B cell (primary cell): ENCODE data around the gene DACT1. TPM values are rescaled to one million over a fixed set of nuclear protein-coding genes. Genes with fewer than 3 reads are reported as not detected.

Experiments
- ATAC-seq: fragments of 200-7000 bp; cut with Tn5 transposase; one replicate; pipeline ENCODE4 v1.10.0; 2021; ENCODE audit warnings: low read depth, mild to moderate bottlenecking, moderate number of reproducible peaks, moderate library complexity
- CTCF ChIA-PET: fragments of 350-600 bp; sonication (Branson Sonifier 250); formaldehyde crosslinking; loops from one replicate; lab custom pipeline; 2021; ENCODE audit warnings: antibody characterized with exemption, inconsistent platforms; lab: Charles Lee
- POLR2A ChIA-PET: fragments of 350-600 bp; sonication (Branson Sonifier 250); formaldehyde crosslinking; loops from one replicate; lab custom pipeline; 2021; ENCODE audit warnings: antibody characterized with exemption; lab: Charles Lee
- DNase-seq: peaks from one replicate; pipeline ENCODE4 v3.0.0; 2013
- H2AFZ ChIP-seq: 2 replicates; pipeline ENCODE4 v1.6.1; 2012; ENCODE audit warnings: mild to moderate bottlenecking, low read depth, low read length; ENCODE audit not compliant: insufficient read depth, poor library complexity, severe bottlenecking
- H3K27ac ChIP-seq, 2 donors: 1 replicate in 1 of 2; 2 replicates in 1 of 2; pipeline ENCODE4 v1.5.1; 2012 to 2013; ENCODE audit warnings: low read length in 2 of 2, mild to moderate bottlenecking in 2 of 2, moderate library complexity in 1 of 2
- H3K27me3 ChIP-seq, 4 experiments: fragments of 200-600 bp in 1 of 4; sonication (generic) in 1 of 4; replicated peaks in 1 of 4; 1 replicate in 2 of 4; 2 replicates in 2 of 4; pipeline versions ENCODE4 v1.6.1 to v1.7.0; 2013 to 2016; ENCODE audit warnings: low read length in 3 of 4, mild to moderate bottlenecking in 2 of 4, mixed read lengths in 1 of 4, moderate library complexity in 1 of 4; ENCODE audit not compliant: insufficient read depth in 4 of 4, control insufficient read depth in 3 of 4; ENCODE audit errors: control extremely low read depth in 1 of 4
- H3K36me3 ChIP-seq, 2 experiments: replicated peaks in 1 of 2; 1 replicate in 1 of 2; 2 replicates in 1 of 2; pipeline versions ENCODE4 v1.6.1 to v1.7.1; 2013; ENCODE audit warnings: low read length in 1 of 2; ENCODE audit not compliant: insufficient read depth in 2 of 2, control insufficient read depth in 1 of 2; ENCODE audit errors: control extremely low read depth in 1 of 2, extremely low read depth in 1 of 2
- H3K4me1 ChIP-seq, 2 donors: fragments of 200-600 bp in 1 of 2; sonication (generic) in 1 of 2; 1 replicate in 1 of 2; 2 replicates in 1 of 2; pipeline versions ENCODE4 v1.5.1 to v1.6.1; 2013 to 2017; ENCODE audit warnings: low read length in 2 of 2; ENCODE audit not compliant: control insufficient read depth in 2 of 2, insufficient read depth in 2 of 2
- H3K4me2 ChIP-seq: replicated peaks from 2 replicates; pipeline ENCODE3; 2012; ENCODE audit warnings: mild to moderate bottlenecking, low read depth, low read length; ENCODE audit not compliant: poor library complexity, severe bottlenecking
- H3K4me3 ChIP-seq, 5 experiments: fragments of 200-600 bp in 1 of 5; sonication (generic) in 1 of 5; 1 replicate in 3 of 5; 2 replicates in 2 of 5; pipeline versions ENCODE4 v1.5.1 to v1.7.0; 2011 to 2016; ENCODE audit warnings: low read length in 4 of 5, mild to moderate bottlenecking in 4 of 5, low read depth in 2 of 5, control low read depth in 1 of 5, moderate library complexity in 1 of 5; ENCODE audit not compliant: insufficient read depth in 1 of 5; ENCODE audit errors: control extremely low read depth in 1 of 5, extremely low read depth in 1 of 5
- H3K79me2 ChIP-seq: fragments of 200-600 bp; sonication (generic); one replicate; pipeline ENCODE4 v1.6.0; 2016; ENCODE audit warnings: low read length; ENCODE audit not compliant: control insufficient read depth, insufficient read depth
- H3K9ac ChIP-seq: fragments of 200-600 bp; sonication (generic); 2 replicates; pipeline ENCODE4 v1.6.1; 2017; ENCODE audit warnings: mild to moderate bottlenecking, low read length, moderate library complexity
- H3K9me3 ChIP-seq, 3 donors: one replicate each; pipeline versions ENCODE4 v1.6.1 to v1.7.1; 2013; ENCODE audit warnings: low read length in 2 of 3; ENCODE audit not compliant: control insufficient read depth in 2 of 3, insufficient read depth in 1 of 3; ENCODE audit errors: control extremely low read depth in 1 of 3
- H4K20me1 ChIP-seq: 2 replicates; pipeline ENCODE4 v1.6.0; 2012; ENCODE audit warnings: mild to moderate bottlenecking, low read length; ENCODE audit not compliant: insufficient read depth, control insufficient read depth, poor library complexity, severe bottlenecking
- H3K27ac Mint-ChIP-seq: one replicate; pipeline ENCODE4 v1.8.0; 2021; ENCODE audit warnings: mixed read lengths
- H3K27me3 Mint-ChIP-seq: one replicate; pipeline ENCODE4 v1.8.0; 2021; ENCODE audit warnings: mixed read lengths
- H3K4me1 Mint-ChIP-seq: one replicate; pipeline ENCODE4 v1.8.0; 2021; ENCODE audit warnings: mixed read lengths
- H3K4me3 Mint-ChIP-seq: one replicate; pipeline ENCODE4 v1.8.0; 2021; ENCODE audit warnings: mixed read lengths
- H3K9me3 Mint-ChIP-seq: one replicate; pipeline ENCODE4 v1.8.0; 2022; ENCODE audit warnings: mixed read lengths; ENCODE audit not compliant: insufficient read depth
- CTCF ChIP-seq: fragments of 200-600 bp; IDR thresholded peaks from one replicate; pipeline ENCODE4 v1.8.0; 2022; ENCODE audit warnings: antibody characterized with exemption, mild to moderate bottlenecking
- EZH2 ChIP-seq: IDR thresholded peaks from 2 replicates; pipeline ENCODE4 v1.6.1; 2012; ENCODE audit warnings: borderline replicate concordance, low read depth, mild to moderate bottlenecking, moderate library complexity, low read length; ENCODE audit not compliant: insufficient read depth, poor library complexity, severe bottlenecking
- WGBS: methylation state at CpG from one replicate; pipeline ENCODE4 v1.1.5; 2013; ENCODE audit warnings: missing lambda C conversion rate; ENCODE audit not compliant: insufficient coverage; 5-methylcytosine and 5-hydroxymethylcytosine counted together
- intact Hi-C: fragments of 100-400 bp; cut with micrococcal nuclease; formaldehyde crosslinking; loops from one replicate; pipeline ENCODE4 v1.10.0; 2022
- polyA plus RNA-seq: library from polyadenylated mRNA; depleted of rRNA; stranded (reverse); fragments of >200 nt; gene quantifications from 2 replicates; pipeline ENCODE4 v1.2.3, GENCODE V29; 2012
- total RNA-seq, 2 donors: library from RNA; stranded (reverse); fragments of 120-200 nt in 1 of 2; gene quantifications; 1 replicate in 1 of 2; 2 replicates in 1 of 2; pipeline versions ENCODE4 v1.2.3 to v1.2.4, GENCODE V29; 2013 to 2022

The DACT1 gene
- total and polyA plus RNA-seq, 2 donors (not counting 1 experiment from before 2014, with no cell fraction given): 2.2 to 3.5 TPM

GRCh38 chr14:58636129-58636528 is 1.6 kb upstream of the DACT1 start:
- intact Hi-C loops: loop anchor here (5.0 to 10.0 kb wide), 2 partner anchors 826 to 849 kb away; partner anchors contain the start of genes JKAMP and L3HYPDH
- peak overlapping the region; percentile 64 for H3K27ac Mint-ChIP-seq
- H3K27me3 ChIP-seq: peaks cover 0 to 4% (median 0%) of the 10 kb centered on the region in 4 experiments
- ChIA-PET CTCF (interaction anchor here (0.9 kb wide), 1 partner anchor 135 kb away, joined by 3 read pairs; no protein-coding TSS in a partner anchor), POLR2A (no interaction called here)
- peak overlapping the region in 1 of 2 donors; percentile 15 for H3K27ac ChIP-seq
- no peak for TF ChIP-seq CTCF
- no peak for TF ChIP-seq EZH2
- no peak overlapping the region for H2AFZ ChIP-seq
- H4K20me1 ChIP-seq: no peaks in the 10 kb centered on the region
- ATAC-seq: no peak
- WGBS: no CpG with 5 or more reads among the region's 4 CpGs
- no peak overlapping the region for H3K4me2 ChIP-seq
- no peaks in the 10 kb centered on the region for H3K79me2 ChIP-seq
- no peak overlapping the region for H3K9ac ChIP-seq
- peak overlapping the region; percentile 35 for H3K4me3 Mint-ChIP-seq
- H3K4me3 ChIP-seq: no peak overlapping the region
- H3K4me1 ChIP-seq: peaks cover 18 to 44% of the 10 kb centered on the region in 2 donors
- DNase-seq: no peak
- no peaks in the 10 kb centered on the region for H3K36me3 ChIP-seq
- H3K9me3 Mint-ChIP-seq: no peaks in the 10 kb centered on the region
- H3K27me3 Mint-ChIP-seq: peaks cover 13% of the 10 kb centered on the region
- H3K4me1 Mint-ChIP-seq: peaks cover 48% of the 10 kb centered on the region
- no peaks in the 10 kb centered on the region for H3K9me3 ChIP-seq

GRCh38 chr14:58637040-58637390 is 747 bp upstream of the DACT1 start:
- Histone ChIP-seq H3K9ac (peak overlapping the region; percentile 72), H3K79me2 (no peaks in the 10 kb centered on the region), H4K20me1 (no peaks in the 10 kb centered on the region), H2AFZ (peak overlapping the region; percentile 78), H3K27me3 (peaks cover 0 to 4% (median 0%) of the 10 kb centered on the region in 4 experiments), H3K4me3 (peak overlapping the region; percentile 51 to 74 (median 57)), H3K27ac (peak overlapping the region in 1 of 2 donors; percentile 58), H3K4me2 (peak overlapping the region; percentile 86), H3K9me3 (no peaks in the 10 kb centered on the region), H3K4me1 (peaks cover 18 to 44% of the 10 kb centered on the region in 2 donors), H3K36me3 (no peaks in the 10 kb centered on the region)
- no peaks in the 10 kb centered on the region for H3K9me3 Mint-ChIP-seq
- DNase-seq (no peak), ATAC-seq (peak; percentile 3)
- peaks cover 13% of the 10 kb centered on the region for H3K27me3 Mint-ChIP-seq
- CTCF ChIA-PET: interaction anchor here (1.1 kb wide), 1 partner anchor 136 kb away, joined by 5 read pairs; no protein-coding TSS in a partner anchor
- peak overlapping the region; percentile 93 for H3K27ac Mint-ChIP-seq
- H3K4me3 Mint-ChIP-seq: peak overlapping the region; percentile 93
- intact Hi-C loops: loop anchor here (5.0 to 10.0 kb wide), 2 partner anchors 825 to 848 kb away; partner anchors contain the start of genes JKAMP and L3HYPDH
- POLR2A ChIA-PET: no interaction called here
- WGBS: 21% methylated on average over 16 of the region's 17 CpGs
- peaks cover 48% of the 10 kb centered on the region for H3K4me1 Mint-ChIP-seq
- TF ChIP-seq CTCF (no peak), EZH2 (no peak)
